ENCODE measurements around the gene CNDP1. TPM values are rescaled to one million over a fixed set of nuclear protein-coding genes. Genes with fewer than 3 reads are reported as not detected.
A peak's percentile ranks its signal among the peaks of the same experiment; 100 is the strongest.

Gene CNDP1
- total RNA-seq, 6 experiments from 2014 or later: not detected

DNA sequence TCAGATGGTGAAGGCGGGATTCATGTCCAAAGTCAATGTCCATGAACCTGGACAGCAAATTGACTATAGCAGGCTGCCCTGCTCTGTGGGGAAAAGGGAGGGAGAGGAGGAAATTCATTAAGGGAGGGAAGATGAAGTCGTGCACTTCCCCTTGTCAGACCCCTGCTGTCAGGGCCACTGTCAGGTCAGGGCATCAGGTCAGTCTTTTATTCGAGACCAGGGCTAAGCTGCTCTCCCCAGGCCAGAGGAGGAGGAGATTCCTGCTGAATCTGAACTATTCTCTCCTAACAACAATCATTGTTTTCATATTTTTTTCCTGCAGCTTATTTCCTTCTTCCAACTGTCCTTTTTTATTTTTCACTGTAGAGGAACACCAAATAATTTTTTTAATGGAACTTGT is 17.2 kb downstream of the CNDP1 start:
- H3K27me3 Mint-ChIP-seq (ENCODE audit: insufficient read depth): peaks cover 20% of the 10 kb centered on the region
- H3K4me3 Mint-ChIP-seq: no peak overlapping the region
- no peak overlapping the region for H3K27ac Mint-ChIP-seq
- TF ChIP-seq, protein P1, sequence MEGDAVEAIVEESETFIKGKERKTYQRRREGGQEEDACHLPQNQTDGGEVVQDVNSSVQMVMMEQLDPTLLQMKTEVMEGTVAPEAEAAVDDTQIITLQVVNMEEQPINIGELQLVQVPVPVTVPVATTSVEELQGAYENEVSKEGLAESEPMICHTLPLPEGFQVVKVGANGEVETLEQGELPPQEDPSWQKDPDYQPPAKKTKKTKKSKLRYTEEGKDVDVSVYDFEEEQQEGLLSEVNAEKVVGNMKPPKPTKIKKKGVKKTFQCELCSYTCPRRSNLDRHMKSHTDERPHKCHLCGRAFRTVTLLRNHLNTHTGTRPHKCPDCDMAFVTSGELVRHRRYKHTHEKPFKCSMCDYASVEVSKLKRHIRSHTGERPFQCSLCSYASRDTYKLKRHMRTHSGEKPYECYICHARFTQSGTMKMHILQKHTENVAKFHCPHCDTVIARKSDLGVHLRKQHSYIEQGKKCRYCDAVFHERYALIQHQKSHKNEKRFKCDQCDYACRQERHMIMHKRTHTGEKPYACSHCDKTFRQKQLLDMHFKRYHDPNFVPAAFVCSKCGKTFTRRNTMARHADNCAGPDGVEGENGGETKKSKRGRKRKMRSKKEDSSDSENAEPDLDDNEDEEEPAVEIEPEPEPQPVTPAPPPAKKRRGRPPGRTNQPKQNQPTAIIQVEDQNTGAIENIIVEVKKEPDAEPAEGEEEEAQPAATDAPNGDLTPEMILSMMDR (IDR thresholded peaks at IDR 0.05): no peak
- H3K9me3 Mint-ChIP-seq: peaks cover 25% of the 10 kb centered on the region
- DNase-seq: no peak
- peaks cover 16% of the 10 kb centered on the region for H3K36me3 Mint-ChIP-seq (ENCODE audit: low read depth)
- peaks cover 12% of the 10 kb centered on the region for H3K4me1 Mint-ChIP-seq (ENCODE audit: low read depth)

DNA sequence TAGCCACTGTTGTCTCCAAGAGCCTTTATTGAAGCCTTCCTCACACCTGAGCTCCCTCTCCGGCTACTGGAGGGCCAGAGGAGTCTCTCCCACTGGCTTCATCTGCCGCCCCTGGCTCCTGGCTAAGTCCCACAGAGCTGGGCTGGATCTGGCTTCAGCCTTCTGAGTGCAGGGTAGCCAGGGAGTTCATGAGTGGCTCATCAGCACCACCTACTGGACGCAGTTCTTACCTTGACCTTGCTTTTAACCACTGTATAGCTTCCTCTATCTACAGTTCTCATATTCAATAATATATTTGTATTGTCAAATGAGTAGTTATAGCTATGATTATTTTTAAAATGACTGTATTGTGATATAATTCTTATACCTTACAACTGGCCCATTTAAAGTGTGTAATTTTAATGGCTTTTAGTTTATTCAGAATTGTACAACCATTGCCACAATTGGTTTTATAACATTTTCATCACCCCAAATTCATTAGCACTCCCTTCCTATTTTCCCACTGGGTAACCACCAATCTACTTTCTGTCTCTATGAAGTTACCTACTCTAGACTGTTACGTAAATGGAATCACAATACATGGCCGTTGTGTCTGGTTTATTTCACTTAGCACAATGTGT is 17.7 kb downstream of the CNDP1 start:
- no peak overlapping the region for H3K27ac Mint-ChIP-seq
- no peak overlapping the region for H3K4me3 Mint-ChIP-seq
- H3K4me1 Mint-ChIP-seq (ENCODE audit: low read depth): peaks cover 6% of the 10 kb centered on the region
- TF ChIP-seq, protein P1 (IDR thresholded peaks at IDR 0.05): peak; percentile 93
- H3K27me3 Mint-ChIP-seq (ENCODE audit: insufficient read depth): peaks cover 25% of the 10 kb centered on the region
- H3K36me3 Mint-ChIP-seq (ENCODE audit: low read depth): peaks cover 16% of the 10 kb centered on the region
- peak; percentile 67 for DNase-seq
- H3K9me3 Mint-ChIP-seq: peaks cover 25% of the 10 kb centered on the region

- TF ChIP-seq, protein P1 (IDR thresholded peaks at IDR 0.05): no peak
These were observed 21.8 kb downstream of the CNDP1 start for GRCh38 chr18:74556126-74556525.

DNA sequence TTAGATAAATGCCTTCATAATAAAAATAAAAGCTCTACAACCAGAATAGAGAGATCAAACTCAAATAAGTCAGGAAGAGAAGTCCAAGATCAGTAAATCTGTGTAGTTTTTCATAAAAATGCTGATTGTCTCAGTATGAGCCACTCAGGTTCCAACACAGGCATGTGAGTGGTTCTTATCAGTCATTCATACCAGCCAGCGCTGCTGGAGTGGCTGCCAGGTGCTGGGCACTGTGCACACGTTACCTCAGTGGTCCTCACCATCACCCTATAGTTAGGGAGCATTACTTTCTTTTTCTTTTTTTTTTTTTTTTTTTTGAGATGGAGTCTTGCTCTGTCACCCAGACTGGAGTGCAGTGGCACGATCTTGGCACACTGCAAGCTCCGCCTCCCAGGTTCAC is 23.8 kb downstream of the CNDP1 start:
- Mint-ChIP-seq H3K36me3 (ENCODE audit: low read depth) (no peaks in the 10 kb centered on the region), H3K27me3 (ENCODE audit: insufficient read depth) (peaks cover 64% of the 10 kb centered on the region), H3K9me3 (no peaks in the 10 kb centered on the region), H3K27ac (no peak overlapping the region), H3K4me3 (no peak overlapping the region), H3K4me1 (ENCODE audit: low read depth) (no peaks in the 10 kb centered on the region)
- DNase-seq: no peak
- TF ChIP-seq, protein P1 (IDR thresholded peaks at IDR 0.05): no peak

More at GRCh38 chr18:74556126-74556525, 21.8 kb downstream of the CNDP1 start:
- Mint-ChIP-seq H3K27me3 (ENCODE audit: insufficient read depth) (peaks cover 50% of the 10 kb centered on the region), H3K4me3 (no peak overlapping the region), H3K36me3 (ENCODE audit: low read depth) (no peaks in the 10 kb centered on the region), H3K9me3 (no peaks in the 10 kb centered on the region), H3K4me1 (ENCODE audit: low read depth) (no peaks in the 10 kb centered on the region), H3K27ac (no peak overlapping the region)
- no peak for DNase-seq

- Mint-ChIP-seq H3K9me3 (peaks cover 15% of the 10 kb centered on the region), H3K4me3 (no peak overlapping the region), H3K27me3 (ENCODE audit: insufficient read depth) (peaks cover 58% of the 10 kb centered on the region), H3K27ac (no peak overlapping the region), H3K36me3 (ENCODE audit: low read depth) (peaks cover 6% of the 10 kb centered on the region), H3K4me1 (ENCODE audit: low read depth) (no peaks in the 10 kb centered on the region)
- TF ChIP-seq, protein P1 (IDR thresholded peaks at IDR 0.05): no peak
- DNase-seq: no peak
These were observed 27.9 kb downstream of the CNDP1 start for GRCh38 chr18:74562131-74562730.

Measured in HFFc6 (cell line).